ENCODE results near the gene ZNF775.

Gene ZNF775

GRCh38 chr7:150407588-150408392, 28.7 kb downstream of the ZNF775 start:
- Histone ChIP-seq H3K9ac (ENCODE audit: insufficient read length, low read depth) (no peak overlapping the region), H3K4me3 (ENCODE audit: insufficient read length, low read depth) (no peak overlapping the region)
- no peak for TF ChIP-seq SUZ12 (IDR thresholded peaks at IDR 0.05; ENCODE audit: extremely low read depth, insufficient read depth, insufficient read length)
- no peak for TF ChIP-seq ZNF274 (IDR thresholded peaks at IDR 0.05; ENCODE audit: low read depth, low read length)
- TF ChIP-seq YY1 (IDR thresholded peaks at IDR 0.05; ENCODE audit: insufficient read depth, insufficient read length), result no peak

DNA sequence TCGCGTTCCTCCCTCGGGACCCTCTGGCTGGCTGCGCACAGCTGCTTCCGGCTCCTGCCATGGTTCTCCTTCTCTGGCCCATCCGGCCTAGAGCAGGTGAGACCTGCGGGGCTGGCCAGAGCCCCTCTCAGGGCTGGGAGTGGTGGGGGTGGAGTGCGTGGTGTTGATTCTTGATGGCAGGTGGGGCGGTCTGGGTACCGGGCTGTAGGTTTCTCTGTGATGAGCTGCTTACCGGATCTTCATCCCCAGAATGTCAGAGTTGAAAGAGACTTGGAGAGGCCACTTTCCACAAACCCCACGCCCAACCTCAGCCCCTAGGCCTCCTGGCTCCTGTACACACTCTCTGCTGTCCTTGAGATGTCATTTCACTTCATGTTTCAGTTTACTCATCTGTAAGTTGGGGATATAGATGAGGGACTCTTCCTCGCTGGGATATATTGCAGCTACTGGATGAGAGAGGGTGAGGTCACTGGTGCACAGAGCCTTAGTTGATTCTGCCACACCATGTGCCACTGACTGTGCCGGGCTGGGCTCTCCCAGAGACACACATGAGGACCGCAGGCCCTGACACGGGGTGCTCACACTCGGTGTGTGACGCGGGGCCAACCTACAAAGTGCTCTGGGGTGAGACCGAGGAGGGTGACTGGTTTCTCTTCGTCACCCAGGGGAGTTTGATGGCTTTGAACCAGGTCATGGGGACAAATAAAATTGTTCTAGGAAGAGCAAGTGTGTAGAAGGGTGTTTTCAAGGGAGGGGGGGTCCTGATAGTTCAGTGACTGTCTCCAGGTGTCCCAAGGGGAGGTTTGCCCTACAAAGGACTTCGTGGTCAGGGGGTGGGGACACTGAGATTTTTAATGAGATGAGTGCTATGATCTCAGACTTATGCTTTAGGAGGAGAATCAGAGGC, 29.5 kb downstream of the ZNF775 start:
- Histone ChIP-seq H3K9ac (ENCODE audit: insufficient read length, low read depth) (no peak overlapping the region), H3K36me3 (ENCODE audit: insufficient read depth, insufficient read length, low read length) (peaks cover 18% of the 10 kb centered on the region), H3K9me3 (ENCODE audit: insufficient read depth, low read length) (no peaks in the 10 kb centered on the region), H3K4me3 (ENCODE audit: insufficient read length, low read depth) (no peak overlapping the region), H3K4me1 (ENCODE audit: insufficient read depth, insufficient read length) (peaks cover 11% of the 10 kb centered on the region), H3K27me3 (ENCODE audit: insufficient read depth, insufficient read length) (no peaks in the 10 kb centered on the region)
- no peak for TF ChIP-seq YY1 (IDR thresholded peaks at IDR 0.05; ENCODE audit: insufficient read depth, insufficient read length)
- TF ChIP-seq ZNF274 (IDR thresholded peaks at IDR 0.05; ENCODE audit: low read depth, low read length), result no peak
- TF ChIP-seq SUZ12 (IDR thresholded peaks at IDR 0.05; ENCODE audit: extremely low read depth, insufficient read depth, insufficient read length), result no peak
- DNase-seq (ENCODE audit: low read depth, low spot score), result no peak

More at GRCh38 chr7:150407588-150408392, 28.7 kb downstream of the ZNF775 start:
- peaks cover 18% of the 10 kb centered on the region for H3K36me3 ChIP-seq (ENCODE audit: insufficient read depth, insufficient read length, low read length)
- no peaks in the 10 kb centered on the region for H3K27me3 ChIP-seq (ENCODE audit: insufficient read depth, insufficient read length)
- no peaks in the 10 kb centered on the region for H3K9me3 ChIP-seq (ENCODE audit: insufficient read depth, low read length)
- no peak for DNase-seq (ENCODE audit: low read depth, low spot score)
- peaks cover 14% of the 10 kb centered on the region for H3K4me1 ChIP-seq (ENCODE audit: insufficient read depth, insufficient read length)

- peaks cover 5% of the 10 kb centered on the region for H3K4me1 ChIP-seq (ENCODE audit: insufficient read depth, insufficient read length)
- no peaks in the 10 kb centered on the region for H3K9me3 ChIP-seq (ENCODE audit: insufficient read depth, low read length)
- H3K9ac ChIP-seq (ENCODE audit: insufficient read length, low read depth), result no peak overlapping the region
- H3K36me3 ChIP-seq (ENCODE audit: insufficient read depth, insufficient read length, low read length), result peaks cover 18% of the 10 kb centered on the region
- H3K27me3 ChIP-seq (ENCODE audit: insufficient read depth, insufficient read length), result no peaks in the 10 kb centered on the region
- no peak for DNase-seq (ENCODE audit: low read depth, low spot score)
- TF ChIP-seq ZNF274 (IDR thresholded peaks at IDR 0.05; ENCODE audit: low read depth, low read length) (no peak), SUZ12 (IDR thresholded peaks at IDR 0.05; ENCODE audit: extremely low read depth, insufficient read depth, insufficient read length) (no peak), YY1 (IDR thresholded peaks at IDR 0.05; ENCODE audit: insufficient read depth, insufficient read length) (no peak)
- H3K4me3 ChIP-seq (ENCODE audit: insufficient read length, low read depth), result no peak overlapping the region
Measured at GRCh38 chr7:150409300-150410030, 30.3 kb downstream of the ZNF775 start.

- Histone ChIP-seq H3K4me3 (ENCODE audit: insufficient read length, low read depth) (no peak overlapping the region), H3K4me1 (ENCODE audit: insufficient read depth, insufficient read length) (peaks cover 6% of the 10 kb centered on the region), H3K9me3 (ENCODE audit: insufficient read depth, low read length) (no peaks in the 10 kb centered on the region), H3K36me3 (ENCODE audit: insufficient read depth, insufficient read length, low read length) (peaks cover 18% of the 10 kb centered on the region), H3K27me3 (ENCODE audit: insufficient read depth, insufficient read length) (no peaks in the 10 kb centered on the region), H3K9ac (ENCODE audit: insufficient read length, low read depth) (no peak overlapping the region)
- DNase-seq (ENCODE audit: low read depth, low spot score), result no peak
- TF ChIP-seq ZNF274 (IDR thresholded peaks at IDR 0.05; ENCODE audit: low read depth, low read length), result no peak
- TF ChIP-seq YY1 (IDR thresholded peaks at IDR 0.05; ENCODE audit: insufficient read depth, insufficient read length), result no peak
- TF ChIP-seq SUZ12 (IDR thresholded peaks at IDR 0.05; ENCODE audit: extremely low read depth, insufficient read depth, insufficient read length), result no peak
Measured at GRCh38 chr7:150410131-150410530, 31.0 kb downstream of the ZNF775 start.

GRCh38 chr7:150410680-150411346, 31.7 kb downstream of the ZNF775 start:
- no peak overlapping the region for H3K9ac ChIP-seq (ENCODE audit: insufficient read length, low read depth)

DNA sequence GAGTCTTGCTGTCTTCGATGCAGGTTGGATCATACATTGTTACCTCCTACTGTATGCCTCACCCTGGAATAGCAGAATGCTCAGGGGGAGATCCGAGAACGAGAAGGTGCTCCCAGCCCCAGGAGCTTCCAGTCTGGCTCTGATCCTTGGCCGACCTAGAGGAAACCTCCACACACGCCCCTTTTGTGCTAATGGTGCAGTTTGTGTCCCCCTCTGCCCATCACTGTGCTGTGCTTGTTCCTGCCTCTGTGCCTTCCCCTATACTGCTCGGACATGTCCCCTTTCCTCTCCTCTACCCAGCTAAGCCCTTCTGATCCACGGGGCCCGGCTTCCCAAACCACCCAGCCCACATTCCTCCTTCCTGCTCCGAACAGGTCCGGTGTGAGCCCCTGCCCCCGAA, 32.5 kb downstream of the ZNF775 start:
- no peak for DNase-seq (ENCODE audit: low read depth, low spot score)
- Histone ChIP-seq H3K9ac (ENCODE audit: insufficient read length, low read depth) (no peak overlapping the region), H3K9me3 (ENCODE audit: insufficient read depth, low read length) (no peaks in the 10 kb centered on the region), H3K36me3 (ENCODE audit: insufficient read depth, insufficient read length, low read length) (peaks cover 18% of the 10 kb centered on the region), H3K27me3 (ENCODE audit: insufficient read depth, insufficient read length) (no peaks in the 10 kb centered on the region), H3K4me3 (ENCODE audit: insufficient read length, low read depth) (no peak overlapping the region), H3K4me1 (ENCODE audit: insufficient read depth, insufficient read length) (peaks cover 6% of the 10 kb centered on the region)
- TF ChIP-seq ZNF274 (IDR thresholded peaks at IDR 0.05; ENCODE audit: low read depth, low read length) (no peak), SUZ12 (IDR thresholded peaks at IDR 0.05; ENCODE audit: extremely low read depth, insufficient read depth, insufficient read length) (no peak), YY1 (IDR thresholded peaks at IDR 0.05; ENCODE audit: insufficient read depth, insufficient read length) (no peak)

More at GRCh38 chr7:150410680-150411346, 31.7 kb downstream of the ZNF775 start:
- no peak overlapping the region for H3K4me3 ChIP-seq (ENCODE audit: insufficient read length, low read depth)
- H3K9me3 ChIP-seq (ENCODE audit: insufficient read depth, low read length), result no peaks in the 10 kb centered on the region
- H3K36me3 ChIP-seq (ENCODE audit: insufficient read depth, insufficient read length, low read length), result peaks cover 18% of the 10 kb centered on the region
- no peak for TF ChIP-seq YY1 (IDR thresholded peaks at IDR 0.05; ENCODE audit: insufficient read depth, insufficient read length)
- no peak for TF ChIP-seq SUZ12 (IDR thresholded peaks at IDR 0.05; ENCODE audit: extremely low read depth, insufficient read depth, insufficient read length)
- TF ChIP-seq ZNF274 (IDR thresholded peaks at IDR 0.05; ENCODE audit: low read depth, low read length), result no peak
- DNase-seq (ENCODE audit: low read depth, low spot score), result no peak
- H3K4me1 ChIP-seq (ENCODE audit: insufficient read depth, insufficient read length), result peaks cover 6% of the 10 kb centered on the region
- no peaks in the 10 kb centered on the region for H3K27me3 ChIP-seq (ENCODE audit: insufficient read depth, insufficient read length)

Data from NT2/D1 (cell line).